Fibroblast of skin of right biceps (primary cell): ENCODE data around the gene SCAI.
"Not testable (repeated sequence)": the region's sequence is repeated elsewhere in the genome, so short reads cannot be mapped to it uniquely, and the experiment has no call there.

Experiments
- DNase-seq: peaks from one replicate; pipeline ENCODE4 v3.0.0-alpha.2; 2013

SCAI gene

DNA sequence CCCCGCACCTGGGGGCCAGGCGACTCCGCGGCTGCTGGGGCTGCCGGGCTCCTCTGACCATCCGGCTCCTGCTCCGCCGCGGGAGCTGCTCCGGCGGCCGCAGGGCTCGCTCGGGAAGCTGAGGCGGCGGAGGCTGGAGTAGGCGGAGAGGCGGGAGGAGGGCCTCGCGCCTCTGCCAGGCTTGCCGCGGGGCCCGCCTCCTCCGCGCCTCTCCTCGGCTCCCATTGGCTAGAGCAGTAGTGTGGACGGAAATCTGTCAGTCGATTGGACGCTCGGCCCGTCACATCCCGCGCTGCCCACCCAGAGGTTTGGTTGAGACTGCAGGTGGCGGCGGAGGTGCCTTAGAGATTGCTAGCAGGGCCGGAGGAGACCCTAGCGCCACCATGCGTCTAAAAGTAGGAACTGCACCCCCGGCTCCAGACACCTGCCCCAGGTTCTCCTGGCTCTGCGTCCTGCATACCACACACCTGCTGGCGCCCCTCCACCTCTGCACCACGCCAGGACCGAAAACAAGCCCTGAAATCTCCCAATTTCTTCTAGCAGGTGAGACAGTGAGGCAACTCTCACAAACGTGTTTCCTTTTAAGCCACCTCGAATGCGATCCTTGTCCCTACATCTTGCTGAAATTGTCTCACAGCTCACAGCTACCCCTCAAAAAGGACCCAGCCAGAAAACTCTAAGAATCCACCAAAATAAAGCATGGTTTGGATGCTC is at the start of gene SCAI:
Gene SCAI, minus strand, starts transcription at position 152 of the 714 bp plus-strand sequence. Its CDS starts 91 bp downstream, at position 61.
- peak; percentile 99 for DNase-seq

DNA sequence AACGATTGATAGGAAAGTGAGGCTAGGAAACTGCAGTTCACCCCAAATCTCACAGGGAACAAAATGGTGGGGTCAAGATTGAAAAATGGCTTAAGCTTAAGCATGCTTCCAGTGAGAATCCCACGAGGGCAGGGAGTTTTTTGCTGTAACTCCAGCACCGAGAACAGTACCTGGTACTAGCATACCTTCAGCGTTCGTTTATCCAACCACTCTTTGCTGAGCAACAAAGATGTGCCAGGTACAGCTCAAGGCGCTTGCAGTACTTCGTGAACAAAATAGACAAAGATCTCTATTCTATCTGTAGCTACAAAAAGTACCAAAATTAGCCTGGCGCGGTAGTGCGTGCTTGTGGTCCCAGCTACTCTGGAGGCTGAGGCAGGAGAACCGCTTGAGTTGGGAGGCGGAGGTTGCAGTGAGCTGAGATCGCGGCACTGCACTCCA is 47.1 kb upstream of the SCAI start:
- peak; percentile 5 for DNase-seq

DNA sequence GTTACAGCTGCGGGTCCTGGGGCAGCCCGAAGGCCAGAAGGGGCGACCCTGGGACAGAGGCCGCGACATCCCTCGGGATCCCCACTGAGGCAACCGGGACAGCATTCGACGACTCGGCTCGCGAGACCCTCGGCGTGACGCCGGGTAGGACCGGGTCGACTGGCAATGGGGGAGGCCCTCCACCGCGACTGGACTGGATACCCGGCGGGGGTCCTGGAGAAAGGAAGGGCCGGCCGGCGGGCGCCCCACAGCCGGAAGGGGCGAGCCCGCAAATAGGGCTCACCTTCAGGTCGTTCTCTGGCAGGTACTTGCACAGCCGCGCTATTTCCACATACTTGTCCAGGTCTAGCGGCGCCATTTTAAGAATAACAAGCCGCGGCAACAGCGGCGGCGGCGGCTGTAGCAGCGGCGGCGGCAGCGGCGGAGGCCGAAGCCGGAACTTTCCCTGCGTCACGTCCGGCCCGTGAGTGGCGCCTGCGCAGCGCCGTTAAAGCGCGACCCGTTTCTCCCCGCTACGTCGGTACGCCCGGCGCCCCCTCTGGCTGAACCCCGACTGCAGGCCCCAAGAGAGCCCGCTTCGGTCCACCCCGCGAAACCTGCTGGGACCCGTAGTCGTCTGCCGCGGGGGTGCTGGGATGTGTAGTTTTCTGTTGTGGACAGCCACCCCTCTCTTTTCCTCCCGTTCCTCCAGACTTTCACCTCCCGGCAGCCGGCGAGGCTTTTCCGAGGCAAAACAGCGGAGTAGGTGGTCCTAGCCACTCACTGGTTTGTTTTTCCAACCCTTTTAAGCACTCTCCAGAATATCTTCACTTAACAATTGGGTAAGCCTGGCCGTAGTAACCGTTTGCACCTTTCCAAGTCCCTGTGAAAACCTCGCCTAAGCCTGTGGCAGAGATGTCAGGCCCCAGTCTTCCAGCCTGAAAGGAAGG is 46.3 kb upstream of the SCAI start, which contains the start of gene PPP6C:
Gene PPP6C, minus strand, starts transcription at position 443 of the 929 bp plus-strand sequence. Its CDS starts 85 bp downstream, at position 358.
- DNase-seq: peak; percentile 96

DNA sequence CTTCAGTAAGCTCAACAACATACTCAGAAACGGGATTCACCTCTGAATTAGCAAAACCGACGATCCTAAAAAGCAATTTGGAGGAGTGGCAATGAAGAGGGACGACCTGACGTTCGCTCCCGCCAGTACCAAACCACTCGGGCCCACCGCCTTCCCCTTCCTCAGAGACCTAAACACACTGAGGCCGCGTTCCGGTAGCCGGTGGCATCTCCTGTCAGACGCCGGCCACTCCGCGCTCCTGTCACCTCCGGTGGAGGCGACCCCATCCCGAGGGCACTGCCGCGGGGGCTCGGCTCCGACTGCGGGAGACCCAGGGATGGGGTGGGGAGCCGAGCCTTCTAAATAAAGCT is 45.7 kb upstream of the SCAI start:
- peak; percentile 2 for DNase-seq

DNA sequence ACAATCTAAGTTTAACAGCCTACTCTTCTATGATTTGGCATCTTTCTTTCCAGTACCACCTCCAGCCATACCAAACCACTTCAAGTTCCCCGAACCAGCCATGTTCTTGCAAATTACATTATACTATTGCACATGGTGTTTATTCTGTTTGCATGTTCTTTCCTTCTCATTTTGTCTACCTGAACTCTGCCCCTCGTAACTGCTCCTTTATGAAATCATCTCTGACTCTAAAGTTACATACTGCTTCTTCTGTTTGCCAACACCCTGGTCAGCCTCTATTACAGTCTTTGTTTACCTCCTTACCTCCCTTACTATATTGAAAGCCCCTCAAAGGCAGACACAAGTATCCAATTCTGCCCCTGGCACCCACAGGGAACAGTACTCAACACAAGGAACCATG is 40.2 kb upstream of the SCAI start:
- DNase-seq: no peak

DNA sequence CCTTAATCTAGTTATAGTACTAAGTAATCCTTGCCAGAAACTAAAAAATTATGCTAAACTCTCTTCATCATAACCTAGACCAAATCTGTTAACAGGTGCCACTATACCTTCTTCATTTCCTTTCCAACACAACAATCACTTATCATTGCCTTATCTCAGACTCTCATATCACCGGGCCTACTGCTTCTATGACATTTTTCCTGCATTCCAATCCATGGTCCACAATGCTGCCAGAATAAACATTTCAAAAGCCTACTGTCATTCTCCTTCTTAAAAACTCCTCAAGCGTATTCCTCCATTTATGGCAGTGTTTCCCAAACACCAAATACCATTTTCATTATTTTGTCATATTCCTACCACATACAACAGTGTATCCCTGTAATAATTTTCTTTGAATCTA is 39.7 kb upstream of the SCAI start:
- peak; percentile 51 for DNase-seq

DNA sequence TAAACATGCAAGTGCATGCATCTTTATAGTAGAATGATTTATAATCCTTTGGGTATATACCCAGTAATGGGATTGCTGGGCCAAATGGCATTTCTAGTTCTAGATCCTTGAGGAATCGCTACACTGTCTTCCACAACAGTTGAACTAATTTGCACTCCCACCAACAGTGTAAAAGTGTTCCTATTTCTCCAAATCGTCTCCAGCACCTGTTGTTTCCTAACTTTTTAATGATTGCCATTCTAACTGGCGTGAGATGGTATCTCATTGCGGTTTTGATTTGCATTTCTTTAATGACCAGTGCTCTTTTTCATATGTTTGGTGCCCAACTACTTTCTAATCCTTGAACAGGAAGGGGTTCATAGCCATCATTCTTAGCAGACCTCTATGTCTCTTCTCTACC is 38.4 kb upstream of the SCAI start:
- DNase-seq: not testable (repeated sequence)

DNA sequence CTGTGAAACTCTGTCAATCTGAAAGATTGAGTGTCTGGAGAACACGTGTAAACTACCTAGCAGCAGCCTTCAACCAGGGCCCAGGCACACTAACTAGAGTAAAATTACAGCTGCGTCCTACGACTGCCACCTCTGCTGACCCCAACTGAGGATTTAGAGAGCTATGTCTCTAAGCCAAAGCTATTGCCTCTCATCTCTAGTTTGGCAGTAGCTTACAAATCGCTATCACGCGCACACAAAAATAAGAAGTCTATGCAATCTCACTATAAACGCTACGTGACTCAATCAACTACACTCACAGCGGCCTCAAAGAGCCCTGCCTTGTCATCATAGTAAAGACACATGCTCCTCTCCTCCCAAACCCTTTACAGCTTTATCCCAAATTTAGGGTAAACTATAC is 37.5 kb upstream of the SCAI start:
- DNase-seq: no peak

DNA sequence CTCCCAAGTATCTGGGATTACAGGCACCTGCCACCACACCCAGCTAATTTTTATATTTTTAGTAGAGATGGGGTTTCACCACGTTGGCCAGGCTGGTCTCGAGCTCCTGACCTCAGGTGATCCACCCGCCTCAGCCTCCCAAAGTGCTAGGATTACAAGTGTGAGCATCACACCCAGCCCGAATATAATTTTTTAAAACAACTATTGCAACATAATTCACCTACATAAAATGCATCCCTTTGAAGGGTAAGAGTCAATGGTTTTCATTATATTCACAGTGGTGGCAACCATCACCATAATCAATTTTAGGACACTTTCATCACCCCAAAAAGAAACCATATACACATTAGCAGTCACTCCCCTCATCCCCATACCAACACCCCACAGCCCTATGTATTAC is 36.4 kb upstream of the SCAI start:
- not testable (repeated sequence) for DNase-seq

DNA sequence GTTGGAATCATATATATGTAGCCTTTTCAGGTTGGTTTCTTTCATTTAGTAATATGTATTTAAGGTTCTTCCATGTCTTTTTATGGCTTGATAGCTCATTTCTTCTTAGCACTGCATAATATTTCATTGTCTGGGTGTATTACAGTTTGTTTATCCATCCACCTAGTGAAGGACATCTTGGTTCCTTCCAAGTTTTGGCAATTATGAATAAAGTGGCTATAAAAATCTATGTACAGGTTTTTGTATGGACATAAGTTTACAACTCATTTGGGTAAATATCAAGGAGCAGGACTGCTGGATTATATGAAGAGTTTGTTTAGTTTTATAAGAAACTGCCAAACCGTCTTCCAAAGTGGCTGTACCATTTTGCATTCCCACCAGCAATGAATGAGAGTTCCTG is 34.6 kb upstream of the SCAI start:
- no peak for DNase-seq

DNA sequence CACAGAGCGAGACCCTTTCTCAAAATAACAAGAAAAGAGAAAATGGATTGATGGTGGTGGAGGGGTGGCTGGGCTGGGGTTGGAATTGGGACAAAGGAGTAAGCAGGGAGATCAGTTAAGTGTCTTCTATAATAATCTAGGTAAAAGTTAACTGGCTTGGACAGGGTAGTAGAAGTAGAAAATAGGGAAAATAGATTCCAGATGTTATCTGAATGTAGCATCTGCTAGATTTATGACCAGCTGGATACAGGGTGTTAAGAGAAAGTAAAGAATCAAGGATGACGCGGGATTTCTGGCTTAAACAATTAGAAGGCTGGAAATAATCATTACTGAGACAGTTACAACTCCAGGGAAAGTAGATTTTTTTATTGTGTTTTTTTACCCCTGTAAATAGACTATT is 33.3 kb upstream of the SCAI start:
- peak; percentile 36 for DNase-seq

DNA sequence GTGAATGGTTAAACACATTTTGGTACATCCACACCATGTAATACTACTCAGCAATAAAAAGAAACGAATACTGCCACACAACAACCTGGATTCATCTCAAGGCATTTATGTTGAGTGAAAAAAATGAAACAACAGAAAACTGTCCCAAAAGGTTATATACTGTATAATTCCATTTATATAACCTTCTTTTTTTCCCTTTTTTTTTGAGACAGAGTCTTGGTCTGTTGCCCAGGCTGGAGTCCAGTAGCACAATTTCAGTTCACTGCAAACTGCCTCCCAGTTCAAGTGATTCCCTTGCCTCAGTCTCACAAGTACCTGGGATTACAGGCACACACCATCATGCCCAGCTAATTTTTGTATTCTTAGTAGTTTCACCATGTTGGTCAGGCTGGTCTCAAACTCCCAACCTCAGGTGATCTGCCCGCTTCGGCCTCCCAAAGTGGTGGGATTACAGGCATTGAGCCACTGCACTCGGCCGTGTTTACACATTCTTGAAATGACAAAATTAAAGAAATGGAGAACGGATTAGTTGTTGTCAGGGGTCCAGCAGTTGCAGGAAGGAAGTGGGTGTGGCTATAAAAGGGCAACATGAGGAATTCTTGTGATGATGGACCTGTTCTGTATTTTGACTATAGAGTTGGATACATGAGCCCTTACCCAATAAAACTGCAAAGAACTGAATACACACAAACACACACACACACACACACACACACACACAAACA is 28.9 kb upstream of the SCAI start:
- DNase-seq: peak; percentile 29

DNA sequence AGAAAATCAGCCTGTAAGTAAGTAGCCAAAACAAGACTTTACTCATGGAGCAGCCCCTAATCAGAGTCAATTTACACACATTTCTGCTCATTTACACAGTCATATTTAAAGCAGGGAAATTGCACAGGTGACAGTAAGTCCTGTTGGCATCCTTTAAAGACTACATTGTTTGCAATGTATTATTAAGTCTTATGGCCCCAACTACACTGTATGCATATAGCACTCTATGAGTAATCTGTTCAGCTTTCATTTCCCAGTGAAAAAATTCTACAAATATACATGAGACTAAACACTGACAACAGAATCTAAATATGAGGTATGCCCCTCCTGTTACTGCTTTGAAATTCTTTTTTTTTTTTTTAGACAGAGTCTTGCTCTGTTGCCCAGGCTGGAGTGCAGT is 26.6 kb upstream of the SCAI start:
- DNase-seq: no peak

DNA sequence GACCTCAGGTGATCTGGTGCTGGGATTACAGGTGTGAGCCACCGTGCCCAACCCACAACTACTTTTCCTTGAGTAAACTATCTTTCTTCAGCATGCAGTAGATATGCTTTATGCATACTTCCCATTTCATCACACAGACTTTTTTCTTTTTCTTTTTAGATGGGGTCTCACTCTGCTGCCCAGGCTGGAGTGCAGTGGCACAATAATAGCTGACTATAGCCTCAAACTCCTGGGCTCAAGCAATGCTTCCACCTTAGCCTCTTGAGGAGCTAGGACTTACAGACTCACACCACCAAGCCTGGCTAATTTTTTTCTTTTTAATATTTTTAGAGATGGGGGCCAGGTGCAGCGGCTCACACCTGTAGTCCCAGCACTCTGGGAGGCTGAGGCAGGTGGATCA is 23.4 kb upstream of the SCAI start:
- no peak for DNase-seq

DNA sequence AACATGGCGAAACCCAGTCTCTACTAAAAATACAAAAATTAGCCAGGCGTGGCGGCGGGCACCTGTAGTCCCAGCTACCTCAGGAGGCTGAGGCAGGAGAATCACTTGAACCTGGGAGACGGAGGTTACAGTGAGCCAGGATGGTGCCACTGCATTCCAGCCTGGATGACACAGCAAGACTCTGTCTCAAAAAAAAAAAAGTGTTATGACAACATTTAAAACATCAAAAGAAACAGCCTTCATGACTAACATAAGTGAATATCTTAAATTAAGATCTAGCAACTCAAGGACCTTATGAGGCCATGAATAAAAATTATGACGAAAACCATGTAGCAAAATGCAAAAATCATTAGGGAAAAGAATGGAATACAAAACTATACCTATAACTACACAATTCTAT is 19.6 kb upstream of the SCAI start:
- not testable (repeated sequence) for DNase-seq

DNA sequence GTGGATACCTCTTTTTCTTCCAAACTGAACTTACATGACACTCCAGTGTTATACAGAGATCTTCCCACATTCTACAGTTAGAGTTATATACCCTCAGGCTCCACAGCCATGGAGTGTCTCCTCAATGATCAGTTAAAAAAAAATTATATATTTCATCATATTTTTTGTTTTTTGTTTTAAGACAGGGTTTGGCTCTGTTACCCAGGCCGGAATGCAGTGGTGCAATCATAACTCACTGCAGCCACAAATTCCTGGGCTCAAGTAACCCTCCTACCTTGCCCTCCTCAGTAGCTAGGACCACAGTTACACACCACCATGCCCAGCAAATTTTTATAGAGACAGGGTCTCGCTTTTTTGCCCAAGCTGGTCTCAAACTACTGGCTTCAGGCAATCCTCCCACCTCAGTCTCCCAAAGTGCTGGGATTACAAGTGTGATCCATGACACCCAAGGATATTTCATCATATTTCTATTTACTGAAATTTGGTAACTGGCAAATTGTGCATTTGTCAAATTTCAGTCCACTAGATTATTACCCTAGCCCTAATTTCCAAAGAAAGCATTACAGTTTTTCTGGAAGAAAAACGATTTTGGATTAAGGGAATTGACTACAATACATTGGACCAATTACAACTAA is 18.1 kb upstream of the SCAI start:
- DNase-seq: peak; percentile 38

DNA sequence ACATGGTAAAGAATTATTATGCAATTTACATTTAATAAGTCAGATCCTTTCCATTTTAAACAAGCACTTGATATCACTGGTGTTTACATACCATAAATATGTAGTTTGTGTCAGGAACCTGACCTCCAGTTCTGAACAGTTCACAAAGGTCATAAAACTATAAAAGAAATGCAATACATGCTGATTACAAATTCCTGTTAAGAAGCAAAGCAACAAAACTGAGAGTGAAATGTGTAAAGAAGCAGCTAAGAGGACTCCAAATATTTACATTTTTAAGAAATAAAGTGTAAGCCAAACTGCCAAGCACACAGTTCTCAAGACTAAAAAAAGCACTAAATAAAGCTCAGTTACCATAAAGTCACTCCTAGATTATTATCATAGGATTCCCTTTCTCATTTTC is 17.4 kb upstream of the SCAI start:
- DNase-seq: no peak

DNA sequence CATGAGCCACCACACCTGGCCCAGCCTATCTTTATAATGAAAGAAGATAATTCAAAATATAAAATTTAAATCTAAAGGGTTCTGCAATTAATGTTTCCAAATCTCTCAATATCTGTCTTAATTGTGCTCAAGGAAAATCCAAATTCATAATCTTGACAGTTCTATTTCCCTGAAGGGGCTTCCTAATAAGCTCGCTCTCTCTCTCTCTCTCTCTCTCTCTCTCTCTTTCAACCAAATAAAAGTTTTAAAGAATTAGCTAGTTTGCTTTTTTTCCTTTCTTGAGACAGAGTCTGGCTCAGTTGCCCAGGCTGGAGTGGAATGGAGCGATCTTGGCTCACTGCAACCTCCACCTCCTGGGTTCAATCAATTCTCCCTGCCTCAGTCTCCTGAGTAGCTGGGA is 13.2 kb upstream of the SCAI start:
- DNase-seq: no peak

DNA sequence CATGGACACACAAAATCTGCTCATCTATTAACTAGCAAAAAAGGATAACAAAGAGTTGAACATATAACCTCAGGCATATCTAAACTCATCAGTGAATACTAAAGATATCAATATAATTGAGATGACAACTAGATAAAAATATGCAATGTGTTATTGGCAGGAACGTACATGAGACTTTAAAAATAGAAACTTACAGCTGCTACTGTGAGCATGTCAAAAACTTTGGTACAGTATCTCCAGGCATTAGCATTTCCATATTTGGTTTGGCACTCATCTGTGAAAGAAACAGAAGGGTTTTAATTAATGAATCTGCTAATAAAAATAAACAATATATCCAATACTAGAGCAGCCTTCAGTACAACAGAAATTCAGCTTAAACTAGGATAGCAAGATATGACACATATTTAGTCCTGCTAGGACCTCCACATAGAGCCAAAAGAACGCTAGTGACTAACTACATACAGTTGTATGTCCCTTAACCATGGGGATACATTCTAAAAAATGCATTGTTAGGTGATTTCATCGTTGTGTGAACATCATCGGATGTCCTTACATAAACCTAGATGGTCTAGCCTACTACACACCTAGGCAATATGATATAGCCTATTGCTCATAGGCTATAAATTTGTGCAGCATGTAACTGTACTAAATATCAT is 10.5 kb upstream of the SCAI start:
- DNase-seq: peak; percentile 11

DNA sequence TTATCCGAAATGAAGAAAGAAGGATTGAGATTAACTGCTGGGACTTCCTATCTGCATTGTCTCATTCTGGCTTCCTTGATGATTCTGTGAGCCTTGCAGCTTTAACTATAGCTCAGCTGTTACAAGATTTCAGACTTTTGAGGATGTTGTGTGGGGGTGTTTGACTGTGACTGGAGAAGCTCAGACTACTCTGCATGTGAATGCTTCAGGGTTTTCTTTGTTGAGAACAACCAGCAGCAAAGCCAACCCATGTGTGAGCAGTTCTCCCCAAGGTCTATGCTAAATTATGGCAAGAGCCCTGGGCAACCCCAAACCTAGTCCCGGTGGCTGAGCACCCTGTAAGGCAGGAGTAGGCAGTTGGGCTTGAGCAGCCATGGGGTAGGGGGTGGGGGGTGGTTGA is 8.4 kb upstream of the SCAI start:
- DNase-seq: no peak

DNA sequence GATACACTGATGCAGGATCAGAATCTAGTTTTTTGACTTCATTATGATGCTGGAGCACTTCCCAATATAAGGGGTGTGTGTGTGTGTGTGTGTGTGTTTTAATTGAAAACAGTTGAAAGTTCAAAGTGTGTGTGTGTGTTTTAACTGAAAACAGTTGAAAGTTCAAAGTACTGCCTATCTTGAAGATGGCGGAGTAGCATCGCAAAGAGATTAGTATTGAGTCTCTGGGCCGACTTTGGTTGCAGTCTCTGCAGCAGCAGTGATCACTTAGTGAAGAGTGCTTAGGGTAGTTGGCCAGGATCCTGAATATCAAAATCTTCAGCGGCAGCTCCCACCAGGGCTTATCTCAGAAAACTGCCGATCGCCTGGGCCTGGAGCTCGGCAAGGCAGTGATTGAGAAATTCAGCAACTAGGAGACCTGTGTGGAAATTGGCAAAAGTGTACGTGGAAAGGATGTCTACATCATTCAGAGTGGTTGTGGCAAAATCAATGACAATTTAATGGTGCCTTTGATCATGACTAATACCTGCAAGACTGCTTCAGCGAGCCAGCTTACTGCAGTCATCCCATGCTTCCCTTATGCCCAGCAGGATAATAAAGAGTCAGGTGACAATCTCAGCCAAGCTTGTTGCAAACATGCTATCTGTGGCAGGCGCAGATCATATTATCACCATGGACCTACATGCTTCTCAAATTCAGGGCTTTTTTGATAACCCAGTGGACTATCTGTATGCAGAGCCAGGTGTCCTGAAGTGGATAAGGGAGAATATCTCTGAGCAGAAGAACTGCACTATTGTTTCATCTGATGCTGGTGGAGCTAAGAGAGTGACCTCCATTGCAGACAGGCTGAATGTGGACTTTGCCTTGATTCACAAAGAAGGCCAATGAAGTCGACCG is 7.3 kb upstream of the SCAI start:
- no peak for DNase-seq
